Measurements from ENCODE around the gene TASP1.

The TASP1 gene

DNA sequence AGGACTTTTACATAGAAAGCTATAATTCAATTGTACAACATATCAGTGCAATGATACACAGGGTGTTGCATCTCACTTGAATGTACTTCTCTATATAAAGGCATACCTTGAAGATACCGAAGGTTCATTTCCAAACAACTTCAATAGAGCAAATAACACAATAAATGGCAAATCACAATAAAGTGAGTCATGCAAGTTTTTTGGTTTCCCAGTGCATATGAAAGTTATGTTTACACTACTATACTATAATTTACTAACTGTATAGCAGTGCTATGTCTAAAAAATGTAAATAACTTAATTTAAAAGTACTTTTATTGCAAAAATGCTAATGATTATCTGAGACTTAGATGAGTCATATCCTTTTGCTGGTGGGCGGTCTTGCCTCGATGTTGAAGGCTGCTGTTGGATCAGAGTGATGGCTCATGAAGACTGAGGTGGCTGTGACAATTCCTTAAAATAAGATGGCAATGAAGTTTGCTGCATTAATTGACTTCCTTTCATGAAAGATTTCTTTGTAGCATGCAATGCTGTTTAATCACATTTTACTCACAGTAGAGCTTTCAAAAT lies 188.8 kb downstream of the TASP1 start:
- DNase-seq (ENCODE audit: low spot score), result no peak
- TF ChIP-seq CTCF (IDR thresholded peaks at IDR 0.05; ENCODE audit: extremely low read depth, missing control alignments), result no peak

GRCh38 chr20:13447385-13448180 lies 191.1 kb downstream of the TASP1 start:
- no peak for TF ChIP-seq CTCF (IDR thresholded peaks at IDR 0.05; ENCODE audit: extremely low read depth, missing control alignments)
- DNase-seq (ENCODE audit: low spot score), result no peak

GRCh38 chr20:13443690-13444089 lies 195.0 kb downstream of the TASP1 start:
- DNase-seq (ENCODE audit: low spot score), result no peak
- TF ChIP-seq CTCF (IDR thresholded peaks at IDR 0.05; ENCODE audit: extremely low read depth, missing control alignments), result no peak

GRCh38 chr20:13442986-13443385 lies 195.7 kb downstream of the TASP1 start:
- no peak for TF ChIP-seq CTCF (IDR thresholded peaks at IDR 0.05; ENCODE audit: extremely low read depth, missing control alignments)
- no peak for DNase-seq (ENCODE audit: low spot score)

GRCh38 chr20:13441388-13441787 lies 197.3 kb downstream of the TASP1 start:
- no peak for DNase-seq (ENCODE audit: low spot score)
- no peak for TF ChIP-seq CTCF (IDR thresholded peaks at IDR 0.05; ENCODE audit: extremely low read depth, missing control alignments)

DNA sequence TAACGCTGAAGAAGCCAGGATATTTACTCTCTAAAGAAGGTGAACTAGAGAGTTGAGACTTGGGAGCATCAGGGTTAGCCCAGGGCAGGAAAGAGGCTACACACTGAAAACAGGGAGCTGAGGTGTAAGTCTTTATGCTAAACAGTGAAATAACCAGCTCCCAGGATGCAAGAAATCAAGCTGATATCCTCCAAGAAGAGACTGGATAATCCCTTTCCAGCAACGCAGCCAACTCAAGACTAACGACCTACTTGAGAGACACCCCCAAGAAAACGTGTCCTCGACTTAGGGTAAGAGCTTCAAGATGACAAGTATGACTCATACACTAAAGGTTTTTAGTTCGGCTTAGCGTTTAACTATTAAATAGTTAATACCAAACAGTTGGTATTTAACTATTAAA lies 202.2 kb downstream of the TASP1 start:
- no peak for TF ChIP-seq CTCF (IDR thresholded peaks at IDR 0.05; ENCODE audit: extremely low read depth, missing control alignments)
- DNase-seq (ENCODE audit: low spot score), result no peak

GRCh38 chr20:13432126-13432525 lies 206.6 kb downstream of the TASP1 start:
- no peak for DNase-seq (ENCODE audit: low spot score)
- no peak for TF ChIP-seq CTCF (IDR thresholded peaks at IDR 0.05; ENCODE audit: extremely low read depth, missing control alignments)

Measured in GM20000 (cell line).